NCI-H2107 treated with DMSO at 0.1 percent for 48 hours (cell line): Measurements from ENCODE around the gene GLIPR1.
"Not testable (repeated sequence)": the region's sequence is repeated elsewhere in the genome, so short reads cannot be mapped to it uniquely, and the experiment has no call there.

Source experiments
- DNase-seq: peaks from one replicate; lab custom pipeline; 2025; ENCODE audit not compliant: unreplicated experiment; lab: John Stamatoyannopoulos, UW

GLIPR1 gene

GRCh38 chr12:75480469-75480949 lies at the start of gene GLIPR1:
GLIPR1 (plus strand) TSS chr12:75480755; CDS start chr12:75480881, 126 bp downstream.
- DNase-seq: no peak

DNA sequence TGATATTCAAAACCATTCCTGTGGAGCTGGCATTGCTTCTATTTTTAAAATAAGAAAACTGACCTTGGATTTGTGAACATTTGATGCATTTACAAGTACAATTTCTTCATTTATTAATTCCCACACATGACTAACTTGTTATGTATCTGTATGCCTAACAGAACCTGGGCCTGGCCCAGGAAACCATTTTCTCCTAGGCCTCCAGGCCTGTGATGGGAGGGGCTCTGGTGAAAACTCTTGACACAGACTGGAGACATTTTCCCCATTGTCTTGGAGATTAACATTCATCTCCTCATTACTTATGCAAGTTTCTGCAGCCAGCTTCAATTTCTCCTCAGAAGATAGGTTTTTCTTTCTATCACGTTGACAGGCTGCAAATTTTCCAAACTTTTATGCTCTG lies 47.6 kb upstream of the GLIPR1 start:
- DNase-seq: no peak

- no peak for DNase-seq
Measured at GRCh38 chr12:75437564-75437963, 43.0 kb upstream of the GLIPR1 start.

GRCh38 chr12:75438059-75438754 lies 42.3 kb upstream of the GLIPR1 start:
- no peak for DNase-seq

GRCh38 chr12:75439048-75439447 lies 41.5 kb upstream of the GLIPR1 start:
- DNase-seq: no peak

DNA sequence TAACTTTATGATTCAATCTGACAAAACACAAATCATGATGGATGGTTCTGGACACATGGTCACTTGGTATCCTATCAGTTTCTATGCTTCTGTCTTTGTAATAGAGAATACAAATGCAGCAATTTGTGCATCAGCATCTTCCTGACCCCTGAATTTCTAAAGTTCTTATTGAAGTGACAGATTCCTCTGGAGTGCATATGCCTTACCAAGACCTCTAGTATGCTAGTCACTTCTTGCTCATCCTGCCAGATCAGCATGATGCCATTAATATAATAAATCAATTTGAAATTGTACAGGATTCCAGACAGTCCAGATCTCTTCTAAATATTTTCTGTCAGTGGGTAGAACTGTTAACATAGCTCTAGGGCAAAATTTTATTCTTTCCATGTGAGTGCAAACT lies 40.6 kb upstream of the GLIPR1 start:
- DNase-seq: no peak

- not testable (repeated sequence) for DNase-seq
Measured at GRCh38 chr12:75441687-75442449, 38.7 kb upstream of the GLIPR1 start.

GRCh38 chr12:75442454-75442853 lies 38.1 kb upstream of the GLIPR1 start:
- not testable (repeated sequence) for DNase-seq

- no peak for DNase-seq
Measured at GRCh38 chr12:75443709-75444108, 36.8 kb upstream of the GLIPR1 start.

- DNase-seq: no peak
Measured at GRCh38 chr12:75444429-75445136, 36.0 kb upstream of the GLIPR1 start.

- not testable (repeated sequence) for DNase-seq
Measured at GRCh38 chr12:75445137-75445507, 35.4 kb upstream of the GLIPR1 start.

GRCh38 chr12:75446857-75447256 lies 33.7 kb upstream of the GLIPR1 start:
- DNase-seq: no peak

- no peak for DNase-seq
Measured at GRCh38 chr12:75447691-75448393, 32.7 kb upstream of the GLIPR1 start.

DNA sequence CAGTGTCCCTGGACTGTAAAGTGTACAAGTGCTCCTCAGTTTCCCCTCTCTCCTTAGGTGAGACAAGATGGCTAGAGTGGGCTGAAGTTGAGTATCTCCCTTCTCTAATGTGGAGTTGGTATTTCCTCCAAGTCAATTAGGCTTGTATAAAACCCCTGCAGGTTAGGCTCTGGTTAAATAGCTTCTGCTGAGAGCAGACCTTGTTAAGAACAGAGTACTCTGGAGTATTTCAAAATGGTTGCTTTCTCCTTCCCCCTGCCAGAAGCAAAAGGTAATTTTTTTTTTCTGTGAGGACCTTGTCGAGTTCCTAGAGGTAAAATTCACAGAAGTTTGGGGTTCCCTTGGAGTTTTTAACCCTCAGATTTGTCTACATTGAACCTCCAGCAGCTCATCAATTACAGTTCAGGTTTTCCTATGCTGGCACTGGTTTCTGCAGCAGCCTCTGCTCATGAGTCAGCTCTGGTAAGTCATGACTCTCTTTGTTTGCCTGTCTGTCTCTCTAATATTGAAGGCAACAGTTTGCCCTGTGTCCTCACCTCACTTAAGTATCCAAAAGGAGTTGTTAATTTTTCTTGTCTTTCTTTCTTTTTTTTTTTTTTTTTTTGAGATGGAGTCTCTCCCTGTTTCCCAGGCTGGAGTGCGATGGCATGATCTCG lies 27.8 kb upstream of the GLIPR1 start:
- no peak for DNase-seq

DNA sequence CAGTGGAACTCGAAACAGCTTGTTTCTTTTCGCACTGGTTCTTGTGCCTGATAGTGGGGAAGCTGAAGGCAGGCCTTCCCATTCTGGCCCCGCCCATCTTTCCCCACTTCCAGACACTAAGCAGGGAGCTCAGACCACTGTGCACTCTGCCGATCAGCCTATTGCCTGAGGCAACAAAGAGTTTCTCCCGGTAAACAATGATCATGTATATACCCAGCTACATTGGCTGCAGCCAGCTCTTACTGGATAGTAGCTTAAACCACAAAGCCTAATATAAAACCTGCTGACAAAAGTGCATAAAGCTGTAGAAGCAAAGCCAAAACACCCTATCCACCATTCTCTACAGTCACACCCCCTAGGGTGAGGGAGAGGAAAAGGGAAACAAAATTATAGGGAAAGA lies 24.7 kb upstream of the GLIPR1 start:
- DNase-seq: no peak

DNA sequence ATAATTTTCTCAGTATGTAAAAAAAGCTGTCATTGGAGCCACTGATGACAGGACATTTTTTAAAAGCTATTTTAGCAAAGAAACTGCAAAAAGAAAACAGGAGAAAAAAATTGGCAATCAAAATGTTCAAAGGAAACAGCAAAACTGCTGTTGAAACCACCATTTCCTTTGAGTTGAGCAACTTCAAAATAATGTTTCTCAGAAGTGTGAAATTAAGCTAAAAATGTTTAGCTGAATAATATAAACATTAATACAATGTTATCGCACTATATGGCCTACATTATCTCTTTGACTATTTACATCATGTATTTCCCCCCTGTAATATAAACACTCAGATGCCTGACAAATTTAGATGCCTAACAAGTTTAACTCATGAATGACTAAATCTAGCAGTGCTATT lies 23.4 kb upstream of the GLIPR1 start:
- DNase-seq: no peak

DNA sequence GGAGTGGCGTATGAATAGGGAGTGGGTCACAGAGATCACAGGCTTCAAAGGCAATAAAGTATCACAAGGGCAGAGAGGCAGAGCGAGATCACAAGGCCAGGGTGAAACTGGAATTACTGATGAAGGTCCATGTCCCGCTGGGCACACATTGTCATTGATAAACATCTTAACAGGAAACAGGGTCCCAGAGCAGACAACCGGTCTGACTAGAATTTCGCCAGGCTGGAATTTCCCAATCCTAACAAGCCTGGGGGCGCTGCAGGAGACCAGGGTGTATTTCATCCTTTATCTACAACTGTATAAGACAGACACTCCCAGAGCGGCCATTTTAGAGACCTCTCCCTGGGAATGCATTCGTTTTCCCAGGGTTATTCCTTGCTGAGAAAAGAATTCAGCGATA lies 22.7 kb upstream of the GLIPR1 start:
- DNase-seq: not testable (repeated sequence)

- DNase-seq: no peak
Measured at GRCh38 chr12:75459755-75460154, 20.8 kb upstream of the GLIPR1 start.

DNA sequence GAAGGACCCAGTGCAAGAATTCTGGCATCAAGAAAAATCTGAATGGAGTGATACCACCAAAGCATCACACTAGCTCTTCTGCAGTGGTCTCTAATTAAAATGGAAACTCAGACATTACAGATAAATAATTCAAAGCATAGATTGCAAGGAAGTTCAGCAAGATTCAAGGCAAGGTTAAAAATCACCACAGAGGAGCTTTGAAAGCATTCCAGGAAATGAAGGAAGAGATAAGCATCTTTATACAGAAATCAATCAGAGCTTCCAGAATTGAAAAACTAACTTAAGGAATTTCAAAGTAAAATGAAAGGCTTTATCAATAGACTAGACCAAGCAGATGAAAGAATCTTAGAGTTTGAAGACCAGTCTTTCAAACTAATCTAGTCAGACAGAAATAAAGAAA lies 20.4 kb upstream of the GLIPR1 start:
- no peak for DNase-seq
